Thyroid gland (tissue), 4 donors: ENCODE measurements around the gene KCNQ4. TPM values are rescaled to one million over a fixed set of nuclear protein-coding genes. Genes with fewer than 3 reads are reported as not detected.

ENCODE experiments used
- DNase-seq, 2 donors: peaks; one replicate each; pipeline ENCODE4 v3.0.0-alpha.2; 2019
- H3K27ac ChIP-seq, 3 donors: fragments of 200-600 bp; sonication (generic); 1 replicate in 2 of 3; 2 replicates in 1 of 3; pipeline ENCODE4 v1.5.1; 2016 to 2019; ENCODE audit warnings: mild to moderate bottlenecking in 1 of 3, moderate library complexity in 1 of 3
- H3K27me3 ChIP-seq: fragments of 200-600 bp; sonication (generic); one replicate; pipeline ENCODE4 v1.5.1; 2019
- H3K36me3 ChIP-seq, 2 donors: fragments of 200-600 bp; sonication (generic); one replicate each; pipeline ENCODE4 v1.5.1; 2016 to 2019
- H3K4me1 ChIP-seq, 2 donors: fragments of 200-600 bp; sonication (generic); one replicate each; pipeline ENCODE4 v1.5.1; 2017 to 2019
- H3K4me3 ChIP-seq, 3 donors: fragments of 200-600 bp; sonication (generic); replicated peaks in 1 of 3; 1 replicate in 2 of 3; 2 replicates in 1 of 3; pipeline ENCODE4 v1.5.1; 2016; ENCODE audit warnings: mild to moderate bottlenecking in 1 of 3
- H3K9me3 ChIP-seq: fragments of 200-600 bp; sonication (generic); one replicate; pipeline ENCODE4 v1.5.1; 2017
- CTCF ChIP-seq, 6 experiments: fragments of 200-600 bp in 3 of 6; fragments of 450-650 bp in 3 of 6; sonication (generic) in 3 of 6; IDR thresholded peaks; one replicate each; pipeline ENCODE4 v1.5.1; 2016 to 2019; ENCODE audit warnings: antibody characterized with exemption in 6 of 6, mild to moderate bottlenecking in 2 of 6, inconsistent platforms in 1 of 6, moderate library complexity in 1 of 6
- POLR2A ChIP-seq, 2 donors: fragments of 450-650 bp; IDR thresholded peaks; one replicate each; pipeline ENCODE4 v1.6.1; 2017; ENCODE audit warnings: antibody characterized with exemption in 2 of 2, mild to moderate bottlenecking in 2 of 2, moderate library complexity in 1 of 2
- WGBS, 2 donors: methylation state at CpG; one replicate each; pipeline ENCODE4 v1.1.5; 2017; 5-methylcytosine and 5-hydroxymethylcytosine counted together
- intact Hi-C: fragments of 100-400 bp; cut with DNase I; formaldehyde crosslinking; loops from one replicate; pipeline ENCODE4 v1.15.1; 2023
- total RNA-seq, 4 donors: library from RNA; depleted of rRNA; stranded (reverse); fragments of >200 nt; gene quantifications; one replicate each; pipeline ENCODE4 v1.2.3, GENCODE V29; 2016

The KCNQ4 gene
- total RNA-seq, 4 donors from 2014 or later, result 0.11 to 1.1 (median 0.40) TPM

DNA sequence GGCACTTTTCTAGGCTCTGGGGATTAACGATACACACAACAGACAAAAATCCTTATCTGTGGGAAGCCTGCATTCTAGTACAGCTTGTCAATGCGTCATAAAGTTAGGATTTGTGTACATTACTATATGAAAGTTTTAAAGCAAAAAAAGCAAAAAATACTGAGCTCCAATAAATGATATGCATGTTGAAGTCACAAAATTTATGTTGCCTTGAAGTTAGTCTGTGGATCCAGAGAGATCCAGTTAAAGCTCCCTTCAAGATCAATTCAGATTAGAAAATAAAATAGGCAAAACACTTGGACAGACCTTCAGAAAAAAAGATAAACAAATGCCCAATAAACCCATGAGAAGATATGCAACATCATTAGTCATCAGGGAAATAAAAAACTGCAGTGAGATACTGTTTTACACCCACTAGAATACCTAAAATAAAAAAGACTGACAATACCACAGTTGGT is 33.1 kb upstream of the KCNQ4 start:
- H3K27me3 ChIP-seq, result no peaks in the 10 kb centered on the region
- WGBS, 2 donors, result 94 to 97% methylated on average over 2 of the region's 2 CpGs
- TF ChIP-seq POLR2A (IDR thresholded peaks at IDR 0.05) (no peak), CTCF (IDR thresholded peaks at IDR 0.05) (no peak)
- H3K27ac ChIP-seq, result no peak overlapping the region
- intact Hi-C loops, result no loop called here
- DNase-seq, result no peak
- H3K9me3 ChIP-seq, result no peaks in the 10 kb centered on the region
- peaks cover 10 to 11% of the 10 kb centered on the region in 2 donors for H3K4me1 ChIP-seq
- no peak overlapping the region for H3K4me3 ChIP-seq
- peaks cover 46 to 48% of the 10 kb centered on the region in 2 donors for H3K36me3 ChIP-seq

GRCh38 chr1:40751802-40752201 is 31.8 kb upstream of the KCNQ4 start:
- Histone ChIP-seq H3K4me3 (no peak overlapping the region), H3K27me3 (no peaks in the 10 kb centered on the region), H3K9me3 (no peaks in the 10 kb centered on the region), H3K36me3 (peaks cover 46 to 49% of the 10 kb centered on the region in 2 donors), H3K4me1 (peaks cover 11 to 17% of the 10 kb centered on the region in 2 donors), H3K27ac (no peak overlapping the region)
- no peak for TF ChIP-seq CTCF (IDR thresholded peaks at IDR 0.05)
- TF ChIP-seq POLR2A (IDR thresholded peaks at IDR 0.05), result no peak
- 87 to 92% methylated on average over 4 of the region's 4 CpGs for WGBS, 2 donors
- no peak for DNase-seq
- intact Hi-C loops, result no loop called here

DNA sequence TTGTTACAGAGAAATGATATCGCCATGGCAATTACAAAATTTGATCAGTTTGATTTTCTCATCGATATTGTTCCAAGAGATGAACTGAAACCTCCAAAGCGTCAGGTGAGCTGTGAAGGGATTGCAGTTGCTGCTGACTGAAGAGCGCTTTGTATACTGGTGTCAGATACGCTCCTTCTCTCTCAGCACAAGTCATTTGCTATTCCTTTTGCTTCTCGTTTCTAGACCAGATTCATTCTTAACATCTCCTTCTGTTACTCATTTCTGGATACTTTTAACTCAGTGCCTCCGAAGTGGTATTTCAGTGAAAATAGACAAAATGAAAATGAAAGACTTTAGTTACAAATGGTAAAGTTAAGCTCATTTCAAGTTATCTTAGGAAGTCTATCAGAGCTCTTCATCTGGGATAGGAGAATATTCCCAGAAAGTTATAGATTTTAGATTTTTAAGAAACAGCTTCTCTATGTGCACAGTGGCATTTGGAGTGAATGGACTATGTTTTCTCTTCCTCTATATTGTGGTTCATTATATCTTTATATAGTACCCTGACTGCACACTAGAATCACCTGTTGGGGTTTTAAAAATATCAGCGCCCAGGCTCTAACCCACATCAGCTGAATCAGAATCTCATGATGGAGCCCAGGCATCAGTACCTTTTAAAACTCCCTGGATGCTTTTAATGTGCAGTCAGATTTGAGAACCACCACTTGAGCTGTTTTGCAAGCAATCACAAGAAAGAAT is 30.3 kb upstream of the KCNQ4 start:
- Histone ChIP-seq H3K27ac (no peak overlapping the region), H3K27me3 (no peaks in the 10 kb centered on the region), H3K36me3 (peaks cover 51 to 56% of the 10 kb centered on the region in 2 donors), H3K9me3 (no peaks in the 10 kb centered on the region), H3K4me1 (peaks cover 11 to 17% of the 10 kb centered on the region in 2 donors), H3K4me3 (no peak overlapping the region)
- intact Hi-C loops, result no loop called here
- DNase-seq, result no peak
- 95% methylated on average over 8 of the region's 8 CpGs for WGBS, 2 donors
- TF ChIP-seq POLR2A (IDR thresholded peaks at IDR 0.05), result no peak
- no peak for TF ChIP-seq CTCF (IDR thresholded peaks at IDR 0.05)

- Histone ChIP-seq H3K27ac (no peak overlapping the region), H3K4me3 (no peak overlapping the region), H3K27me3 (no peaks in the 10 kb centered on the region), H3K4me1 (peaks cover 11 to 17% of the 10 kb centered on the region in 2 donors), H3K36me3 (peaks cover 51 to 56% of the 10 kb centered on the region in 2 donors), H3K9me3 (no peaks in the 10 kb centered on the region)
- TF ChIP-seq CTCF (IDR thresholded peaks at IDR 0.05), result no peak
- TF ChIP-seq POLR2A (IDR thresholded peaks at IDR 0.05), result no peak
- no peak for DNase-seq
- intact Hi-C loops, result no loop called here
- 69 to 85% methylated on average over 8 of the region's 8 CpGs for WGBS, 2 donors
These were observed 29.4 kb upstream of the KCNQ4 start for GRCh38 chr1:40754201-40754600.

- Histone ChIP-seq H3K4me3 (no peak overlapping the region), H3K4me1 (peaks cover 11 to 17% of the 10 kb centered on the region in 2 donors), H3K36me3 (peaks cover 45 to 53% of the 10 kb centered on the region in 2 donors), H3K27ac (no peak overlapping the region), H3K9me3 (no peaks in the 10 kb centered on the region), H3K27me3 (no peaks in the 10 kb centered on the region)
- intact Hi-C loops, result no loop called here
- 52 to 57% methylated on average over 4 of the region's 4 CpGs for WGBS, 2 donors
- TF ChIP-seq CTCF (IDR thresholded peaks at IDR 0.05), result no peak
- TF ChIP-seq POLR2A (IDR thresholded peaks at IDR 0.05), result no peak
- DNase-seq, result peak; percentile 22 to 25
These were observed 28.5 kb upstream of the KCNQ4 start for GRCh38 chr1:40755067-40755466.
